Neural cell (in vitro differentiated cells): ENCODE measurements around the gene KCTD16. TPM values are rescaled to one million over a fixed set of nuclear protein-coding genes. Genes with fewer than 3 reads are reported as not detected.

ENCODE experiments used
- H2AFZ ChIP-seq: fragments of 200-600, 300-800 bp; sonication (generic), shearing (Covaris generic); 2 replicates; pipeline ENCODE4 v1.6.0; 2014; ENCODE audit warnings: low read depth, mild to moderate bottlenecking, antibody characterized with exemption, low read length, moderate library complexity
- H3F3A ChIP-seq: fragments of 200-600 bp; shearing (Covaris generic); 2 replicates; pipeline ENCODE4 v1.6.1; 2016; ENCODE audit warnings: mild to moderate bottlenecking, moderate library complexity, mixed read lengths, antibody characterized with exemption, low read length; ENCODE audit not compliant: insufficient read depth, poor library complexity, severe bottlenecking
- H3K27ac ChIP-seq: fragments of 200-600, 300-800 bp; sonication (generic), shearing (Covaris generic); 2 replicates; pipeline ENCODE4 v1.5.1; 2014; ENCODE audit warnings: mild to moderate bottlenecking, low read length, moderate library complexity
- H3K27me3 ChIP-seq: fragments of 300-800, 200-600 bp; sonication (generic), shearing (Covaris generic); 2 replicates; pipeline ENCODE4 v1.6.0; 2014; ENCODE audit warnings: mild to moderate bottlenecking, low read depth, low read length, moderate library complexity; ENCODE audit not compliant: insufficient read depth
- H3K36me3 ChIP-seq: fragments of 300-800, 200-600 bp; sonication (generic), shearing (Covaris generic); 2 replicates; pipeline ENCODE4 v1.5.1; 2014; ENCODE audit warnings: mild to moderate bottlenecking, antibody characterized with exemption, low read length, moderate library complexity; ENCODE audit not compliant: insufficient read depth
- H3K4me2 ChIP-seq: fragments of 300-800, 200-600 bp; sonication (generic), shearing (Covaris generic); 2 replicates; pipeline ENCODE4 v1.6.0; 2014; ENCODE audit warnings: mild to moderate bottlenecking, low read length
- H3K4me3 ChIP-seq: fragments of 300-800, 200-600 bp; sonication (generic), shearing (Covaris generic); 2 replicates; pipeline ENCODE4 v1.5.1; 2014; ENCODE audit warnings: mild to moderate bottlenecking, low read length, moderate library complexity
- H3K79me2 ChIP-seq: fragments of 200-600 bp; shearing (Covaris generic); replicated peaks from 2 replicates; pipeline ENCODE4 v1.6.0; 2014; ENCODE audit warnings: mild to moderate bottlenecking, low read length, moderate library complexity; ENCODE audit not compliant: insufficient read depth
- H3K9ac ChIP-seq: fragments of 300-800, 200-600 bp; sonication (generic), shearing (Covaris generic); 2 replicates; pipeline ENCODE4 v1.6.1; 2016; ENCODE audit warnings: mild to moderate bottlenecking, low read length, mixed read lengths
- H3K9me2 ChIP-seq: fragments of 200-600 bp; shearing (Covaris generic); 2 replicates; pipeline ENCODE4 v1.6.1; 2016; ENCODE audit warnings: mild to moderate bottlenecking, low read length, mixed read lengths; ENCODE audit not compliant: insufficient read depth
- H3K9me3 ChIP-seq: fragments of 200-600, 300-800 bp; sonication (generic), shearing (Covaris generic); 2 replicates; pipeline ENCODE4 v1.6.1; 2016; ENCODE audit warnings: mild to moderate bottlenecking, mixed run types, low read length, moderate library complexity, mixed read lengths
- H4K20me1 ChIP-seq: fragments of 200-600 bp; shearing (Covaris generic); 2 replicates; pipeline ENCODE4 v1.6.1; 2016; ENCODE audit warnings: mild to moderate bottlenecking, mixed run types; ENCODE audit not compliant: insufficient read depth
- EP300 ChIP-seq: fragments of 450-650 bp; conservative IDR thresholded peaks from 2 replicates; pipeline ENCODE4 v1.6.1; 2014; ENCODE audit warnings: antibody characterized with exemption, mild to moderate bottlenecking, moderate library complexity; ENCODE audit not compliant: poor library complexity, severe bottlenecking
- EZH2 ChIP-seq: fragments of 200-600, 300-800 bp; shearing (Covaris generic), sonication (generic); IDR thresholded peaks from 2 replicates; pipeline ENCODE4 v1.6.1; 2014; ENCODE audit warnings: antibody characterized with exemption, low read length, borderline replicate concordance, mild to moderate bottlenecking; ENCODE audit not compliant: insufficient read depth, poor library complexity, severe bottlenecking
- MXI1 ChIP-seq: fragments of 450-650 bp; conservative IDR thresholded peaks from 2 replicates; pipeline ENCODE4 v1.6.1; 2014; ENCODE audit warnings: antibody characterized with exemption, mild to moderate bottlenecking; ENCODE audit not compliant: poor library complexity, severe bottlenecking
- POLR2AphosphoS5 ChIP-seq: IDR thresholded peaks from 2 replicates; pipeline ENCODE4 v1.6.1; 2012
- RAD21 ChIP-seq: fragments of 450-650 bp; conservative IDR thresholded peaks from 2 replicates; pipeline ENCODE4 v1.6.1; 2014; ENCODE audit warnings: antibody characterized with exemption, mild to moderate bottlenecking, moderate library complexity
- SMC3 ChIP-seq: fragments of 450-650 bp; conservative IDR thresholded peaks from 2 replicates; pipeline ENCODE4 v1.6.1; 2014; ENCODE audit warnings: antibody characterized with exemption, mild to moderate bottlenecking, moderate library complexity; ENCODE audit not compliant: poor library complexity
- TAF1 ChIP-seq: IDR thresholded peaks from 2 replicates; pipeline ENCODE4 v1.6.1; 2012; ENCODE audit warnings: low read depth
- polyA plus RNA-seq: library from polyadenylated mRNA; depleted of rRNA; stranded (reverse); fragments of >200 nt; gene quantifications from 2 replicates; pipeline ENCODE4 v1.2.3, GENCODE V29; 2014
- TF ChIP-seq, protein P1 (sequence below): IDR thresholded peaks from 2 replicates; pipeline ENCODE4 v1.6.1; 2012; ENCODE audit warnings: borderline replicate concordance
- TF ChIP-seq, protein P2 (sequence below): fragments of 450-650 bp; IDR thresholded peaks from 2 replicates; pipeline ENCODE4 v1.5.1; 2014; ENCODE audit warnings: antibody characterized with exemption, mild to moderate bottlenecking, moderate library complexity; ENCODE audit not compliant: poor library complexity, severe bottlenecking

KCTD16 gene
- polyA plus RNA-seq, 1 donor from 2014 or later: 7.1 TPM

DNA sequence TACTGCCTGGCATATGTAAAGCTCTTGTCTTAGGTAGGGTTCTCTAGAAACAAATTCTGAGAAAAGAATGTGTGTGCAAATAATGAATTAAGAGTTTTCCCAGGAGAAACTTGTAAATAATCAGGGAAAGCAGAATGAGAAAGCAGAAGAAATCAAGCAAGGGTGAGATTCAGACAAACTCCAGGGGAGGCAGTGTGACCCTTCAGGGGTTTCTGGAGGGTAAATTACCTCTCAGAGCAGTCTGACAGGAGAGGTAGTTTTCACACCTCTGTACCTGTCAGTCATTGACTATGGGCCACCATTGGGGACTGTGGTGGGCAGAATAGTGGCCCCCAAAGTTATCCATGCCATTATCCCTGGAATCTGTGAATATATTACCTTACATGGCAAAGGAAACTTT, 124.6 kb downstream of the KCTD16 start:
- Histone ChIP-seq H3K9me3 (no peaks in the 10 kb centered on the region), H3K4me3 (no peak overlapping the region), H3K36me3 (no peaks in the 10 kb centered on the region), H3K27me3 (no peaks in the 10 kb centered on the region), H3K27ac (no peak overlapping the region), H2AFZ (no peak overlapping the region), H4K20me1 (no peaks in the 10 kb centered on the region), H3F3A (no peaks in the 10 kb centered on the region), H3K79me2 (no peaks in the 10 kb centered on the region), H3K9ac (no peak overlapping the region), H3K4me2 (no peak overlapping the region), H3K9me2 (no peaks in the 10 kb centered on the region)
- TF ChIP-seq EZH2: no peak
- no peak for TF ChIP-seq POLR2AphosphoS5
- TF ChIP-seq, protein P1, sequence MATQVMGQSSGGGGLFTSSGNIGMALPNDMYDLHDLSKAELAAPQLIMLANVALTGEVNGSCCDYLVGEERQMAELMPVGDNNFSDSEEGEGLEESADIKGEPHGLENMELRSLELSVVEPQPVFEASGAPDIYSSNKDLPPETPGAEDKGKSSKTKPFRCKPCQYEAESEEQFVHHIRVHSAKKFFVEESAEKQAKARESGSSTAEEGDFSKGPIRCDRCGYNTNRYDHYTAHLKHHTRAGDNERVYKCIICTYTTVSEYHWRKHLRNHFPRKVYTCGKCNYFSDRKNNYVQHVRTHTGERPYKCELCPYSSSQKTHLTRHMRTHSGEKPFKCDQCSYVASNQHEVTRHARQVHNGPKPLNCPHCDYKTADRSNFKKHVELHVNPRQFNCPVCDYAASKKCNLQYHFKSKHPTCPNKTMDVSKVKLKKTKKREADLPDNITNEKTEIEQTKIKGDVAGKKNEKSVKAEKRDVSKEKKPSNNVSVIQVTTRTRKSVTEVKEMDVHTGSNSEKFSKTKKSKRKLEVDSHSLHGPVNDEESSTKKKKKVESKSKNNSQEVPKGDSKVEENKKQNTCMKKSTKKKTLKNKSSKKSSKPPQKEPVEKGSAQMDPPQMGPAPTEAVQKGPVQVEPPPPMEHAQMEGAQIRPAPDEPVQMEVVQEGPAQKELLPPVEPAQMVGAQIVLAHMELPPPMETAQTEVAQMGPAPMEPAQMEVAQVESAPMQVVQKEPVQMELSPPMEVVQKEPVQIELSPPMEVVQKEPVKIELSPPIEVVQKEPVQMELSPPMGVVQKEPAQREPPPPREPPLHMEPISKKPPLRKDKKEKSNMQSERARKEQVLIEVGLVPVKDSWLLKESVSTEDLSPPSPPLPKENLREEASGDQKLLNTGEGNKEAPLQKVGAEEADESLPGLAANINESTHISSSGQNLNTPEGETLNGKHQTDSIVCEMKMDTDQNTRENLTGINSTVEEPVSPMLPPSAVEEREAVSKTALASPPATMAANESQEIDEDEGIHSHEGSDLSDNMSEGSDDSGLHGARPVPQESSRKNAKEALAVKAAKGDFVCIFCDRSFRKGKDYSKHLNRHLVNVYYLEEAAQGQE: no peak
- no peak for TF ChIP-seq RAD21
- TF ChIP-seq, protein P2, sequence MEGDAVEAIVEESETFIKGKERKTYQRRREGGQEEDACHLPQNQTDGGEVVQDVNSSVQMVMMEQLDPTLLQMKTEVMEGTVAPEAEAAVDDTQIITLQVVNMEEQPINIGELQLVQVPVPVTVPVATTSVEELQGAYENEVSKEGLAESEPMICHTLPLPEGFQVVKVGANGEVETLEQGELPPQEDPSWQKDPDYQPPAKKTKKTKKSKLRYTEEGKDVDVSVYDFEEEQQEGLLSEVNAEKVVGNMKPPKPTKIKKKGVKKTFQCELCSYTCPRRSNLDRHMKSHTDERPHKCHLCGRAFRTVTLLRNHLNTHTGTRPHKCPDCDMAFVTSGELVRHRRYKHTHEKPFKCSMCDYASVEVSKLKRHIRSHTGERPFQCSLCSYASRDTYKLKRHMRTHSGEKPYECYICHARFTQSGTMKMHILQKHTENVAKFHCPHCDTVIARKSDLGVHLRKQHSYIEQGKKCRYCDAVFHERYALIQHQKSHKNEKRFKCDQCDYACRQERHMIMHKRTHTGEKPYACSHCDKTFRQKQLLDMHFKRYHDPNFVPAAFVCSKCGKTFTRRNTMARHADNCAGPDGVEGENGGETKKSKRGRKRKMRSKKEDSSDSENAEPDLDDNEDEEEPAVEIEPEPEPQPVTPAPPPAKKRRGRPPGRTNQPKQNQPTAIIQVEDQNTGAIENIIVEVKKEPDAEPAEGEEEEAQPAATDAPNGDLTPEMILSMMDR: no peak
- TF ChIP-seq MXI1: no peak
- no peak for TF ChIP-seq TAF1
- no peak for TF ChIP-seq SMC3
- TF ChIP-seq EP300: no peak

DNA sequence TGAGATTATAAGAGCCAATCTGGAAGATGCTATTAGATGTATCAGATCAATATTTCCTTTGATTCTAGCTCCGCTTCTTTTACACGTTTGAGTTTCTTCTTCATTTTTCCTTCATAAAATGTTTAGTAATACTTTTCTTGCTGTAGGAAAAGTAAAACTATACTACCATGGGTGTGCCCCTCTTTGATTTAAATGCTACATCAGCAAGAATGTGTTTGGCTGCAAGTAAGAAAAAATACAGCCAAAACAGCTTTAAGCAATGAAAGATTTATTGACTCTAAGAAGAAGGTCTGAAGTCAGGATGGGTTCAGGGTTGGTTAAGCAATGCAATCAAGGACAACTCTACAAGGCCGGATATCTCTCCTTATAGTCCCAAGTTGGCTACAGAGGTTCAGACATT, 126.4 kb downstream of the KCTD16 start:
- H3K9me3 ChIP-seq: no peaks in the 10 kb centered on the region
- no peak overlapping the region for H3K27ac ChIP-seq
- H3K36me3 ChIP-seq: no peaks in the 10 kb centered on the region
- no peaks in the 10 kb centered on the region for H3K79me2 ChIP-seq
- H4K20me1 ChIP-seq: no peaks in the 10 kb centered on the region
- H2AFZ ChIP-seq: no peak overlapping the region
- TF ChIP-seq EP300 (no peak), SMC3 (no peak), POLR2AphosphoS5 (no peak), MXI1 (no peak), EZH2 (no peak), RAD21 (no peak), TAF1 (no peak)
- TF ChIP-seq, protein P2: no peak
- TF ChIP-seq, protein P1: no peak
- H3F3A ChIP-seq: no peaks in the 10 kb centered on the region
- H3K9ac ChIP-seq: no peak overlapping the region
- no peak overlapping the region for H3K4me3 ChIP-seq
- no peaks in the 10 kb centered on the region for H3K9me2 ChIP-seq
- H3K27me3 ChIP-seq: no peaks in the 10 kb centered on the region
- H3K4me2 ChIP-seq: no peak overlapping the region
